Stimulated activated CD4-positive, alpha-beta T cell treated with anti-CD3 and anti-CD28 coated beads, Interleukin-1b, Interleukin-23, amount 100 ng/mL, for 48 hours (primary cell): ENCODE measurements around the gene PFDN6.

Source experiments
- DNase-seq: peaks from one replicate; pipeline ENCODE4 v3.0.0-alpha.2; 2020

The PFDN6 gene

DNA sequence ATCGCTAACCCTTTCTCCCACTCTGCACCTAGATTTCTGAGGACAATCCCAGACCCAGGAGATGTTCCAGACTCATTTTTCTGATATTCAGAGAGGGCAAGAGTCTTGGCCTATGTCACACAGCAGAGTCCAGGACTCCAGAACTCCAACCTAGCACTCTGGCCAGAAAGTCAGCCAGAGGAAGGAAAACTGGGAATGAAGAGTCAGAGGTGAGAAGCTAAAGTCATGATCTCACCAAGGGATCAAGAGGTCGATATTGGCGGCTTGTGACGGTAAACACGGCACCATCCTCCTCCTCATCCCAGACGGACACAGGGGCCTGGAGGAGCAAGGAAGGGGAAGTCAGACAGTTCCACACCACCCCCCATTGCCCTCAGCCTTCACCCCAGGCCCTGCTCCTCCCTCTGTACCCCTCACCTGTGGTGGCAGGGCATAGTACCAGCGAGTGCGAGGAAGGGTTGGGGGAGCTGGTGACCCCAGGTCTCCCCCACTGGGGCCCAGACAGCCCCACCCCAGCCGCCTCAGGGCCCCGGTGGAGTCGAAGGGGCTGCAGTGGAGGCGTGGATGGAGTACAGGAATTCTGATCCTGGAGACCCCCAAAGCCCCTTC is 7.5 kb downstream of the PFDN6 start:
- DNase-seq, result no peak

DNA sequence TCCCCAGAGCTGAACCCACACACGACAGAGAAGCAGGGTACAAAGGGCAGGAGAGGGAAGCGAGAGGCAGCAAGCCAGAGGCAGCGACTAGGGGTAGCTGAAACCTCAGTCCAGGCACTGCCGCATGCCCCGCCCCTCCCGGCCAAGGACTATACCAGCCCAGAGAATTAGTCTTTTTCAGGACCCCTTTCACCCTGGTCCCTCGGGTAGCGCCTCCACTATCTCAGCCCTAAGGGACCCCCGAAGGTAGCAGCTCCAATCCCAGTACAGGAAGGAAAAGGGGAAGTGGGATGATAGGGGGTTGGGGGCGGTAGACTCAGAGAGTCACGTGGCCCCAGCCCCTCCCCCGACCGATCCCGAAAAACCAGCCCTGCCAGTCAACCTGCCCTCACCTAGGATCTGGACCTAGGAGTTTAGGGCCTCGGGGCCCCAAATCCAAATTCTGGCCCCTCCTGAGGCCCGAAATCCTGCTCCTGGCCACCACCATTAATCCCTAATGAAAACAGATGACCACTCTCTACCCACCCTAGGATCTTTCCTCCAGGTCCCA is 8.1 kb downstream of the PFDN6 start:
- no peak for DNase-seq

DNA sequence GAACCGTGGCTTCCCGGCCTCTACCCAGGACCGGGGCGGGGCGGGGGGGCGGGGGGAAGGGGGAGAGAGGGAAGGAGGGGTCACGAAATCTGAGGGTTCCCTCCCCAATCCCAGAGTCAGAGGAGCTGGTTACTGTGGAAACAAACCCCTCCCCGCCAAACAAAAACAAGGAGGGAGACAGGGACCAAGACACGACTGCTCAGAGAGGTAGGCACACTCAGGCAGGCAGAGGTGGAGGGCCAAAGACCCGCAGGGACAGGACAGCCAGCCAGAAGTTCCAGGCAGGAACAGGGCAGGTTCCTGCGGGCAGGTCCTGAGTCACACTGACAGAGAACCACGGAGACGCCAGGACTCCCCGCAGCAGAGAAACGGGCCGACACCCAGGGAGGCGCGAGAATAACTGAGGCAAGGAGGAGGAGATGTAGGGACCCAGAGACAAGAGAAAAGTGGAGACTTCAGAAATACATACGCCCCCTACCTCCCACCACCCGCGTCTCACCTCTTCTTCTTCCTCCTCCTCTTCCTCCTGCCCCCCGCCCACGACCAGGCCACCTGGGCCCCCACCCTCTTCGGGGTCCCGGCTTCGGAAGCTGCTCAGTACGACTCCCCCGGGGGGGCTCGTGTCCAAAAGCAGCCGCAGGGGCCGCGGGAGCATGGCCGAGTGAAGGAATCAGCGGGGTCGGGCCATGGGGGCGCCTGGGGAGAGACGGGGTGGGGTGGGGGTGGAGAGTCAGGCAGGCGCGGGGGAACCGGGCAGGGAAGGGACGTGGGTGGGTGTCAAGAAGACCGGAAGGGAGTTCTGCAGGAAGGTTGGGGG is 8.8 kb downstream of the PFDN6 start:
- DNase-seq, result peak; percentile 69

DNA sequence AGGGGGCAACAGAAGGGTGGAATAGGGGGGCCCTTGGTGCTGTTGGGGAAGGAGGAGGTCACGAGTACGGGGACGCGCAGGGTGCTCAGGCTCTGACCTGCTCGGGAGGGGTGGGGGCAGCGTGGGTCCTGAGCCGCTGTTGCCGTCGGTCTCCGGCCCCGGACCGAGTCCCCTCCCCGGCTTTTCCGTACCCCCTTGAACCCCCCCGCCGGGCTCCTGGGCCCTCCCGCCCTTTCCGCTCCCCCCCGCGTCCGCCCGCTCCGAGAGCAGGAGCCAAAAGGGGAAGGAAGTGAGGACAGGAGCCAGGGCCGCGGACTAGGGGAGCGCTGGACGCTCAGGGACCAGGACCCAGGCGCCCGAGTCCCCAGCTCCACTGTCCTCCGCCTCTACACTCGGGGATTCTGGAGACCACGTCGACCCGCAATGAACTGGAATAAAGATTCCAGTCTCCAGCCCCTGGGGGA is 9.4 kb downstream of the PFDN6 start, which contains the start of gene RGL2:
TSS of gene RGL2 (minus strand) at position 170 of the 464 bp plus-strand sequence. CDS start 332 bp downstream, outside the sequence.
- peak; percentile 47 for DNase-seq

DNA sequence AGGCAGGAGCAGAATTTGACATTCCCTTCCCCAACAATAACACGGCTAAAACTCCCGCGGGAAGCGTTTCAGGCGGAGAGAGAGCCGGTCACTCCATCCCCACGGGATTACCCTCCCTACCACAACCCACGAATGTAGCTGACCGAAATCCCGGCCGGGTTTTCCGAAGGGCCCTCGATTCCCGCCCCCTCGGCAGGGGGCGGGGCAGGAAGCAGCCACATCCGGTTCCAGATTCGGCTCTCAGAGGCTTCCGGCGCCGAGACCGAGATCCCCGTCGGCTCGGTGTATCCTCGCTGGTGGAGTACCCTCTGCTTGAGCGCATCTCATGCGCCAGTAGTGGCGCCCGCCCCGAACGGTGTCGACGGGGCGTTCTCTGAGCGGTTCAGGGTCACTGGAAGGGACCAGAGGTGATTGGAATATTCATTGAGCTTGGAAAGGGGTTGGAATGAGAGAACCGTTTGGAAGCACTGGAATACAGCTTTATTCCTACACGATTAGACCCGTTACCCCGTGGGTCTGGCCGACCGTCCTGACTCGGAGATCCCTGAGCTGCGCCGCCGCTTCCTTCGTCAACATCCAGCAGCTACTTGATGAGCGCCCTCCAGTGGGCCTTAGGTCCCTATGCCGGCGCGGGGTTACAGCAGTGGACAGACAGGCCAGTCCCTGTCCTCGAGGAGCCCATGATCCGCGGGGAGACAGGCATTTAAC is 10.0 kb downstream of the PFDN6 start:
- DNase-seq, result peak; percentile 94

DNA sequence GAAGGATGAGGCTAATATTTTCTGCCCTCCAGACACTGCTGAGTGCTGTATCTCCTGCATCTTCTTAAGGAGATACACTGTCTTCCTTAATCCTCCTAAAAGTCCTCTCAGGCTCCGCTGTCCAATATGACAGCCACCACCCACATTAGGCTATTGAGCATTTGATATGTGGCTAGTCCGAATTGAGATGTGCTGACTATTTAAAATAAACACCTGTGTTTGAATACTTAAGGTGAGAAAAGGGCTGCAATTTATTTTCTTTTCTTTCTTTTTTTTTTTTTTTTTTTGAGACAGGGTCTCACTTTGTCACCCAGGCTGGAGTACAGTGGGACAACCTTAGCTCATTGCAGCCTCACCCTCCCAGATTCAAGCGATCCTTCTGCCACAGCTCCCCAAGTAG is 12.5 kb downstream of the PFDN6 start:
- no peak for DNase-seq

DNA sequence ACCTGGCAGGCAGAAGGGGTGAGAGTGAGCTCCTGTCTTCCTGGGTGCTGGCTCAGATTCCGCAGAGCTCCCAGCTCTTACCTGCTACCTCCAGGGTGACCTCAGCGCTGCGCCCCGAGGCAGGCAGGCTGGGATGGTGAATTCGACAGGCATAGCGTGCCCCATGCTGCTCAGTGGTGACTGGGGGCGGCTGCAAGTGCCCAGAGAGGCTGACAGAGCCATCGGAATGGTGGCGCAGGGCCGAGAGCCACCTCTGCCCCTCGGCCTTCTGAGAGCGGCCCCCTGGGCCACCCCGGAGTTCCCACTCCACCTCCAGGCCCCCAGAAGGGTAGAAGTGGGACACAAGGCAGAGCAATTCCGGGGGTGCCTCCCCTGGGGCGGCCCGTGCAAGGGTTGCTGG is 14.8 kb downstream of the PFDN6 start:
- no peak for DNase-seq

DNA sequence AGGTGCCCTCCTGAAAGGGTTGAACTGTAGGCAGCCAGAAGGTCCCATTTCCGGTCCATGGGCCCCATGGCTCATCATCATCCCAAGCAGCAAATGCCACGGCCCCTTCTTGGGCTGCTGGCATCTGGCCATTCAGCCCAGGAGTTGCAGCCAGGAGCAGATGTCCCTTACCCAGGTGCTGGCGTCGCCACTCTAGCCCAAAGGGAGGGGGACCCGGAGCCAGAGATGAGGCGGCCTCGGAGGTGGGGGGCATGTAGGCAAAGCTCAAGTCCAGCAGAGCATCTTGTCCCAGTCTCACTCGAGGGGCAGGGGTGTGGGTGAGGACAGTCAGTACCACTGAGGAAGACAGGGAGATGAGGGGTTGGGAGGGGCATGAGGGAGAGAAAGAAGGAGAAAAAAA is 15.7 kb downstream of the PFDN6 start:
- no peak for DNase-seq

DNA sequence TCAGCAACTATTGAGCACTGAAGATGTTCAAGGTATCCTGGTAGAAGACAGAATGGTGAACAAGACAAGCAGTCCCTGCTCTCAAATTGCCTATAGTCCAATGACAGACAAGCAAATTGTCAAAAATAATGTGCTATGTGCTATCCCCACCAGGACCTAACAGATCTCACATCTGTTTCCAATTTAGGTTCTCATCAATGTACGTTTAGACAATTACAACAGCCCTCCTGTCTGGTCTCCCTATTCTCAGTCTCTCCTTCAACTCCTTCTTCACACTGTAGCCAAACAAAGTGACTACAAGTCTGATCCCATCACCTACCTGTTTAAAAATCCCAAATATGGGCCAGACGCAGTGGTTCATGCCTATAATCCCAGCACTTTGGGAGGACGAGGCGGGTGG is 17.0 kb downstream of the PFDN6 start:
- no peak for DNase-seq

DNA sequence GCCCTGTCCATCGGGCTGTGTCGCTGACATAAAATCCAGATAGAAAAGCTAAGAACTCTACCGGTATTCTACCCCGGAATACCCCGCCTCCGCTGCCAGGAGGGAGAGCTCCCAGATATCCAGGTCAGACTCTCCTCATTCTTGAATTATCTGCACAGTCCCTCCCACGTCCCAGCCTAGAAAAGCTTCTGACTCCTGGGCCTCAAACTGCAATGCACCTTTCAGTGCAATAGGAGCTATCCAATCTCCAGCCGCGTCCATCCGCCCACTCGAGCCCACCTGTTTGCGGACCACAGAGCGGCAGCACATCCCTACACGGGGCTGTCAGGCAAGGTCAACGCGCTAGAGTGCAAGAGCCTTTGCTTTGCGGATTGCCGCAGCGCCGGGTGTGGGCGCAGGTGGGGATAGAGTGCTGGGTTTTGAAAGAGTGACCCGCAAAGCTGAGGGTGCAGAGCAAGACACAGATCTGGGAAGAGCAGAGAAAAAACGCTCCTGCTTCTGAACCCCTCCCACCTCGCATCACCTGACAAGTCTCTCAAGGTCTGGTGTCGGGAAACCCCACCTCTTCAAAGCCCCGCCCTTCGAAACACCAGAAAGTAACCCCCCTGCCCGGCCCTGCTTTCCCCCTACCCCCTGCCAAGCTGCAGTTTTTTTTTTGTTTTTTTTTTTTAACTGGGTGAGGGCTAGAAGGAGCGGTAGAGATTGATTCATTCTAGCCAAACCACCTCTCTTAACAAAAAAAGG is 23.1 kb downstream of the PFDN6 start:
- DNase-seq, result peak; percentile 78

DNA sequence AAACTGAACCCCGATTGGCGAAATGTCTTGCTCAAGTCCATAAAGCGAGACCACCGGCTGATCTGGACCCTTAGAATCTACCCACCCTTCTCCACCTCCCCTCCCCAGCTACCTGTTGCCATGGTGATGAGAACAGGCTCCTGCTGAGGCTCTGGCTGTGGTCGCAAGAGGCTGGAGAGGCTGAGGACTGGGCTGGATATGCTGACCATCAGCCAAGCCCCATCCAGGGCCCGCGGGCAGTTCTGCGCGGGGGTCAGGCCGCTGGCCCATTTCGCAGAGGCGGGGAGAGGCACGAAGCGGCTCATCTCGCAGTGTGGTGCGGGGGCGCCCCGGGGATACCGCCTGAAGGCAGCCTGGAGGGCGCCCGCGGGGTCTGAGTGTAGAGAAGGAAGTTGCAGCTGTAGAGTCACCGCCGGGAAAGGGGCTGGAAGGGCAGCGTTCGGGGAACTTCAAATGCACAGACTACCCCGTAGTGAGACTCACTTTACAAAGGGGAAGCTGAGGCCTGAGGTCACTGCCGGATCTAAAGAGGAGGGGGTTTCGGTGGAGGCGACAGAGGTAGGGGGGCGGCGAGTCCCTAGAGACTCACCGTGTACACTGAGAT is 23.8 kb downstream of the PFDN6 start:
- peak; percentile 40 for DNase-seq

DNA sequence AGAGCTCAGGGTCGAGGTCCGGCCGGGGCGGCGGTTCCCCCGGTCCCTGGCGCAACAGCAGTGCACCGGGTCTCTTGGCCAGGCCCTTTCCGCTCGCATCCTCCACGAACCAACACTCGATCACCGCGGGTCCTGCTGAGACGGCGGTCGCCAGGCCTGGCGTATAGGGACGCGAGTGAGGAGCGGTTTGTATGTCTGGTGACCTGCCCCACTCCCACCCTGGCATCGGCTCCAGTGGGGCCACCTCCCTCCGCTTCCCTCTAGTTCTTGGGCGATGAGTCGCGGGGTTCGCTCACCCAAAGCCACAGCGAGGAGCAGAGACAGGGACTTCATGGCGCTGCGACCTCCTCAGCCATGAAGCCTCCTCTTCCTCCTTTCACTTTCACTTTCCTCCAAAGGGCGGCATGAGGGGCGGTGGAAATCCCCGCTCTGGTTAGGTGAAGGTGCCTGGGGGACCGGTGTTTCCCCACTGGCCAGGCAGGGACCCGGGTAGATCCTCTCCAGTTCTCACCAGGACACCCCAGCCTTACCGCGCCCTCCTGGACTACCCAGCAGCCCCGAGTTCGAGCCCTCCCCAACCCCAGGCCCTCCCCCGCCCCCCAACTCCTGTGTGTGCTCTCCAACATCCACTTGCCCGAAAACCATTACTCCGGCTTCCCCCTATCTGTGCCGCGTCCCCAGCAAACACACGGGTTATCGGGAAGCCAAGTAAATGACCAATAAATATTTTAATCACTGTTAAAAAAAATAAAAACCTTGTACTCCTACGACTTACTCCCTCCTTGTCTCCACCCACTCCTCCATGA is 24.5 kb downstream of the PFDN6 start, which contains the start of gene TAPBP:
TSS of gene TAPBP (minus strand) at position 370 of the 806 bp plus-strand sequence. CDS start at position 333, 37 bp downstream.
- peak; percentile 86 for DNase-seq

DNA sequence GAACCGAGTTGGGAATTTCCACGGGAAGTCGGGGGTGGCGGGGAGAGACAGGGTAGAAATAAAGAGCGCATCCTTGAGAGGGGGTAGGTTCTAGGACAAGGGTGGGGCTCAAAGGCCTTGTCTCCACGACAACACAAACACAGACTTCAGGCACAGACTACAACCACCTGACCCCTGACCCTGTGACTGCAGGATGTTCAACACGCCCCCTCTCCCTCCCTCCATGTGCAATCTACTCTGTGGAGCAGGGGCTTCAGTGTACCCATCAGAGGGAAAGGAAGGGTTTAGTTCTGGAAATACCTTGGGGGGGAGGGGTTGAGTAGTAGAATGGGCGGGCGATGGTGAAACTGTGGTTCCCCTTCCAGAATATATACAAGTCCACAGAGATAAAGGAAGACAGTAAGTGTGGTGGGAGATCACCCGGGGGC is 25.1 kb downstream of the PFDN6 start:
- DNase-seq, result peak; percentile 68

DNA sequence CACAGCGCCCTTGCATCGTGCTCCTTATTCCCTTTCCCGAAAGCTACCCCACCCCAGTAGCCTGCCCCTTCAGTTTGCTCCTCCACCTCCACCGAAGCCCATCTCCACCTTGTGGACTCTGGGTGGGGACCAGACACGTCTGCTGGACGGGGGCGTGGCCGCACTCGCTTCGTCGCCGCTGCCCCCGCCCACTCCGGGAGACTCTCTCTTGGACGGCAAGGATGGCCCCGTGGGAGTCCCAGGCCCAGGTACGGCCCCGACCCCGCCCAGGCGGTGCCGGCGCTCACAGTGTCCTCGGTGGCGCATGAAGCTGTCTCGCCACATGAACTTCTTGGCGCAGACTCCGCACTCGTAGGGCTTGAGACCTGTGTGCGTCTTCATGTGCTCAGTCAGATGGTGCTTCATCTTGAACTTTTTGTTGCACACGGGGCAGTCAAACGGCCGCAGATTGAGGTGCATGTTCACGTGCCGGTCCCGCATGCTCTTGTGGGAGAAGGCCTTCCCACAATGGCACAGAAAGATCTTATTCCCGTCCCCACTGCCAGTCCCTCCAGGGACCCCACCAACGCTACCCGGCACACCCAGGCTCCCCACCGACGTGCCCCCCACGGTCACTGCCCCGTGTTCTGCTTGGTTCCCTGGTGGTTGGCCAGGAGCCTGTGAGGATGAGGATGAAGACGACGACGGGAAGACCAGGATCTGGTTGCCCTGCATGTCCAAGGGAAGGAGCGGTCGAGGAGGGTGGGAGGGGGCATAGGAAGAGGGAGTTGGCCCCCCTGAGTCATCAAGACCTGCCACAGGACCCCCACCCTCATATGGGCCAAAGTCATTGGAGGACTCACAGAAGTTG is 25.8 kb downstream of the PFDN6 start:
- DNase-seq, result no peak

DNA sequence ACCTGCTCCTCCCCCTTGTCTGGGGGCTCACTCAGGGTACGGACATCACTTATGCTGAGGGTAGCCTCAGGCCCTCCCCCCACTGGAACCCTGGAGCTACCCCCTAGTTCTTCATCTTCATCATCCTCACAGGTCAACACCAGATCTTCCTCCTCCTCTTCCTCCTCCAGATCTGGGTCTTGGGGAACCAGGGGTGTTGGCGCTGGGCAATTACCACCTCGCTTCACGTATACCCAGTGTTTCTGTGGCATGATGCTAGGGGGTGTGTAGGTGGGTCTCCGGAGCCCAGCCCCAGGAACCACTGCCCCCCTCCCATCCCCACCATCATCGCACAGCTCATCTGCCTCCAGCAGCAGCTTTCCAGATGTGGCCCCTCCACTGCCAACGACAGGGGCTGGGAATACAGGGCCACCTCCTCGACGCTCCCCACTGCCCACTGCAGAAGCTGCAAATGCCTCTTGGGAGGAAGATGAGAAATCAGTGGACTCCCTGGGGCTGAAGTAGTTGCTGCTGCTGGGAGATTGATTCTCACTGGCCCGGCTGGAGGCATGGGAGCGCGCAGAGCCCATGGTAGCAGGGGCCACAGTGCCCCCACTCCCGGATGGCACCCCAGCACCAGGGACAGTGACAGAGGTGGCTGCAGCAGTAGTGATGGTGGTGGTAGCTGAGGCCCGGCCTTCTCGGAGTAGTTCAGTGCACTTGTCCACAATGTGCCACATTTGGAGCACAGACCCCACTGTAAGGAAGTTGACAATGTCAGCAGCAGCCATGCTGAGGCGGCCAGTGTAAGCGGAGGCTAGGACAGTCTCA is 26.6 kb downstream of the PFDN6 start:
- no peak for DNase-seq

DNA sequence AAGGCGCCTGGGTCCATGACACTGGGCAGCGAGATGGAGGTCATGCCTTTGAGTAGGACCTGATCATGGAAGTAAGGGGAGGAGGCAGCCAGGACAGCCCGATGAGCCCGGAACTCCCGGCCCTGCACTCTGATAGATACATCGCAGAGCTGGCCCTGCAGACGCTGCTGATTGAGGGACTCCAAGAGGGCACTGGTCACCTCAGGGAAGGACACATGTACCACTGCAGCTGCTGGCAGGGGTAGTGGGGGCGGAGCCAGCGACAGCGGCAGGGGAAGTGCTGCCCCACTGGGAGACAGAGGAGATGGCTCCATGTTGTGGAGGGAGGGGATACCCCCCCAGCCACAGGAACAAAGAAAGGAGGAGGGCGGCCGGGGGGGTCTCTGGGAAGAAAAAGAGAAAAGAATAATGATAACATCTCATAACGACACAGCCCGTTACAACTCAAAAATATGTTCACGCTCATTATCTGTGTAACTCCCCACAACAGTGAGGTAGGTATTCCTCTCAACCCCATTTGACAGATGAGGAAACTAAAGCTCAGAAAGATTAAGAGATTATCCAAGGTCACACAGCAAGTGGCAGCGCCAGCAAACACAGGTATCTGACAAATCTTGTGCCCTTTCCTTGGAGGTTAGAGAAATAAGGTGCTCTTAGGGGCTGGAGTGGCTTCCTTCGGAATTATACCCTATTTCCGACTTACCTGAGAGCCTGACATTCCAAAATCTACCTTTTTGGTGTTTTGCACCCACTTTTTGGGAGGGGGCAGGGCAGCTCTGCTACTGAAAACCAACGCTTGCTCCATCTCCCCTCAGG is 27.4 kb downstream of the PFDN6 start:
- DNase-seq, result no peak

DNA sequence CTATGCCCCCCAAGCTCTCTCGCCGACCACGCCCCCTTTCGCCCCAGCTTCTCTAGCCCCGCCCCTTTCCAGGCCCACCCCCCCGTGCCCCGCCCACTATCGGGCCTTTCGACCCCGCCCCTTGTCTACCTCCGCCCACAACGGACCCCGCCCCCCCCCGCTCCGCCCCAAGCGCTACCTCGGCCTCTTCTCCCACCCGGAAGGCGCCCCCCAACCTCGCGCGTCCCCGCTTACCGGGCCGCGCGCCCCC is 27.9 kb downstream of the PFDN6 start:
- DNase-seq, result no peak

DNA sequence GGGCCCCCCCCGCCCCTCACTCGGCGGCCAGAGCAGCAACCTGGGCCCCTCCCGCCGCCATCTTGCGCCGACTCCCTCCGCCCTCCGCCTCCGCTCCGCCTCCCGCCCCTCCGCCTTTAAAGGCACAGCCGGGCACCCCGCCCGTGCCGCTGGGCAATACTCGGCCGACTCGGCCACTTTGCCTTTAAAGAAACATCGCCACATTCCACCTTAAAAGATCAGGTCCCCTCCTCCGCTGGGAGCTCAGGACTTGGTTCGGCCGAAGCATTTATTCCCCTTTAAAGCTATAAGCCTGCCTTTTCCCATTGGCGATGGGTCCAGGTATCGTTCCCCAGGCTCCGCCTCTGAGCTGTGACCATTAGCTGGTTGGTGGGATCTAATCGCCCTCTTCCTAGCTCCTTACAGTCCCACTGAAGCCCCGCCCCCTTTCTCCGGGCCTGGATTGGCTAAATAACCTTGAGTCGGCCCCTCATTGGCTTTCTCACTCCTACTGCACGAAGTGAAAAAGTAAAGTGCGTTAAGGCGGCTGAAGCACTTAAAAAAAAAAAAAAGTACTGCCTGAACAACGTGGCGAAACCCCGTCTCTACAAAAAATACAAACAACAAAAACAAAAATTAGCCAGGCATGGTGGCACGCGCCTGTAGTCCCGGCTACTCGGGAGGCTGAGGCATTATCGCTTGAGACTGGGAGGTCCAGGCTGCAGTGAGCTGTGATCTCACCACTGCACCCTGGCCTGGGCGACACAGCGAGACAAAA is 28.4 kb downstream of the PFDN6 start, which contains the start of gene ZBTB22:
TSS of gene ZBTB22 (minus strand) at position 76 of the 757 bp plus-strand sequence. CDS start 828 bp downstream, outside the sequence.
- peak; percentile 96 for DNase-seq
